ENCODE data around the gene CDK14.
"Not testable (repeated sequence)": the region's sequence is repeated elsewhere in the genome, so short reads cannot be mapped to it uniquely, and the experiment has no call there.

The CDK14 gene

DNA sequence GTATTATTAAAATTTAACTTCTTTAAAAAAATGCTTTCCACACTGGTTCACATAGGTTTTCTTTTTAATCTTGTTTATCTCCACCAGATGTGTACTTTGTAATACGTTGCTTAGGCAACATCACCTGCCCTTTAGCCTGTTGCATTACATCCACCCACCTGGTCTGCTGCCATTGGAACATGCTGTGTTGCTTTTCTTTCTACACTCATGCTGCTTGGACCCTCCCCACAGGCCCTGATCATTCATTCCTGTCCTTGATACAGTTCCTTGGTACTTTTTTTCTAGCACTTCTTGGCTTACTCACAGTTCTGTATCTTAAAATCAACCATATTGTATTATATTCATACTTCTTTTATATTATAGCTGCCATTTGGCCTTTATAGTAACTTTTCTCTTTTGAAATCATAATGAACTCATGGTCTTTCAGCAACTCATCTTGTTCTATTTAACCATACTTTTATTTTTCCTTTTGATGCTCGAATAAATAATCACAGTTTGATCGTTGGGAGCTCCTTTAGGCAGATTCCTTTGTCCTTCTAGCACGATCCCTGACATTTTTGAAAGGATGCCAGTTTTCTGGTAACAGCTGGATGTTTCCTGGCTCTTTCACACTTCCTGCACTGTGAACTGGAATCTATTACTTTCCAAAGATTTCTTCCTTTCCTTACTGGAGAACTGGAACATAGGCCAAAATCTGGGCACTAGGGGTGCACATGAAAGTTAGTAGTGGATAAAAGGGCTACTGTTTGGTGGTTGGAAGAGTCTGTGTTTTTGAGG lies 125.1 kb downstream of the CDK14 start:
- DNase-seq (ENCODE audit: low spot score) = no peak

DNA sequence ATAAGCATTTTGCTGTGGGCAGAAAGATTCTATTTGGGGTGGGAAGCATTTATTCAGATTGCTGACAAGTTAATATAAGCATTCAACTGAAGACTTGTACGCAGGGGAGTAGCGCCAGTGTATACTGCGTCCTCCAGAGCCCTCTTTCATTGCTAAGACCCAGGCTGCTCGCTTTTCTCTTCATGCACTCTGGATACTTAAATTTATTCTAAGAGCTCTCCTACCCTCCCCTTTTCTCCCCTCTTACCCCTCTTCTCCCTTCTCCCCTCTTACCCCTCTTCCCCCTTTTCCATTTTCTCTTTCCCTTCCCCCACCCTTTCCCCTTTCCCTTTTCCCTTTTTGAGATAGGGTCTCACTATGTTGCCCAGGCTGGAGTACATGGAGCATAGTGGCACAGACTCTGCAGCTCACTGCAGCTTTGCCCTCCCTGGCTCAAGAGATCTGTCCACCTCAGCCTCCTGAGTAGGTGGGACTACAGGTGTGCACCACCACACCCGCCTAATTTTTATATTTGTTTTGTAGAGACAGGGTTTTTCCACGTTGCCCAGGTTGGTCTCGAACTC lies 125.8 kb downstream of the CDK14 start:
- no peak for DNase-seq (ENCODE audit: low spot score)

DNA sequence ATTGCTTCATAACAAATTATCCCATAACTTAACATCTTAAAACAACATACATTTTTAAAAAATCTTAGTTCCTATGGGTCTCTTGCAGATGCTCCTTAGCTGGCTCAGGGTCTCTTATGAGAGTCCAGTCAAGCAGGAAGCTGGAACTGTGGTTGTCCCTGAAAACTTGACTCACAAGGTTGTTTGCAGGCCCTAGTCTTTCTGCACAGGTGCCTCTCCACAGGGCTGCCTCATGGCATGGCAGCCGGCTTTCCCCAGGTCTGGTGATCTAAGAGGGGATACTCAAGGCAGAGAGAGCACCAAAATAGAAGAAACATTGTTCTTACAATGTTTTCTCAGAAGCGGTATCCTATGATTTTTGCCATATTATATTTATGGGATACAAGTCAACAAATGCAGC lies 127.1 kb downstream of the CDK14 start:
- DNase-seq (ENCODE audit: low spot score) = no peak

DNA sequence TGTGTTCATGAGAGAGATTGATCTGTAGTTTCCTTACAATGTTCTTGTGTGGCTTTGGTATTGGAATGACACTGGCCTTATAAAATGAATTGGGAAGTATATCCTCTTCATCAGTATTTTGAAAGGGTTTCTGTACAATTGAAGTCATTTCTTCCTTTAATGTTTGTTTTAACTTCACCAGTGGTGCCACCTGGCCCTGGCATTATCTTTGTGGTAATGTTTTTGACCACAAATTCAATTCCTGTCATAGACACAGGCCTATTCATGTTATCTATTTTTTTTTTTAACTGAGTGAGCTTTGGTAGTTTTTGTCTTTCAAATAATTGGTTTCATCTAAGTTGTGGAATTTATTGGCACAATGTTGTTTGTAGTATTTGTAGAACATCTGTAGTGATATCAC lies 127.7 kb downstream of the CDK14 start:
- no peak for DNase-seq (ENCODE audit: low spot score)

DNA sequence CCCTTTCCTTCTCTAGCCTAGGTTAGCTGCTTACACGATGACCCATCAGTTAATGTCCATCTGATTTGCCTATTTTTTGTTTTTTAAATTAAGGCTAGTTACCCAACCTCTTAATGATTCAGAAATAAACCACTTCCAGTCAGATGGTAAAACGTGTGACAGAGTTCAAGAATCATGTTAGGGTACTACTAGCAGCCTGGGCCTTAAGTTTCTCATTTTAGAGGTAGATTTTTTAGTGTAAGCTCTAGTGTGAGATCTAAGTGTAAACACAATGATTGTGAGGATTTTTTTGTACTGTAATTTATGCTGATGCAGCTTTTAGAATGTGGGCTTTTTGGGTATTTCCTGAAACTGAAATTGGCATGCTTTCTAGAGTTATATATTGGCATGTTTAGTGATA lies 130.0 kb downstream of the CDK14 start:
- no peak for DNase-seq (ENCODE audit: low spot score)

GRCh38 chr7:90726623-90727022 lies 130.5 kb downstream of the CDK14 start:
- DNase-seq (ENCODE audit: low spot score) = no peak

DNA sequence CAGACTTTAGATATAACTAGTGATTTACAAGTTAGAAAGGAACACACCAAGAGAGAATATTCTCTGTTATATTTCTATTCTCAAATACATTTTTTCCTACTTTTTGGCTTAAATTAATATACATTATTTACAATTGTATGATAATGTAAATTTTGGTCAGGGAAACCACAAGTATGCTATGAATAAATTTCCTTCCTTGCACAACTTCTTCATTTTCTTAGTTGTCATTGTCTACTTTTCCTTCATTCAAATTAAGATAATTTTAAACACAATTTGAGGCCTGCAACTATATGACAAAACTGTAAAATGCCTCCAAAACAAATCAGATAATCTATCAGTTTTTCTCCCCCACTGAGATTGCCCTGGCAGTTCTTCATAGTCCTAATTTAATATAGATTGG lies 131.3 kb downstream of the CDK14 start:
- DNase-seq (ENCODE audit: low spot score) = no peak

DNA sequence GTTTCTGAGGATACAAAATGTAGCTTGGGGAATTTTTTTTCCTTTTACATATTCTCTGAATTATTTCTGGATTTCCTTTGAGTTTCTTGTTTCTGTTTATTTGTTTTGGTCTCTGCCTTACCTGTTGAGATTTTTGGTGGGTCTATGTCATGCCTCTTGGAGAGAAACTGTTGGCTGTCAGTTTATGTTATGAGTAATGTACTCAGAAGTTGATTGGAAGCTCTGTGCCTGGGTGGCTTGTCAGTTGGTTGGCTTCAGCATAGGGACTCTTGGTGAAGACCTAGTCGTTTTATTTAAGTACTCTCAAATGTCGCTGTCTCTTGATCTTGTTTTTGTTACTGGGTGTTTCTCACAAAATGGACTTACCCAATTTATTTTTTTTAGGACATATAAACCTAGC lies 132.4 kb downstream of the CDK14 start:
- no peak for DNase-seq (ENCODE audit: low spot score)

- not testable (repeated sequence) for DNase-seq (ENCODE audit: low spot score)
Measured at GRCh38 chr7:90735611-90736280, 139.6 kb downstream of the CDK14 start.

DNA sequence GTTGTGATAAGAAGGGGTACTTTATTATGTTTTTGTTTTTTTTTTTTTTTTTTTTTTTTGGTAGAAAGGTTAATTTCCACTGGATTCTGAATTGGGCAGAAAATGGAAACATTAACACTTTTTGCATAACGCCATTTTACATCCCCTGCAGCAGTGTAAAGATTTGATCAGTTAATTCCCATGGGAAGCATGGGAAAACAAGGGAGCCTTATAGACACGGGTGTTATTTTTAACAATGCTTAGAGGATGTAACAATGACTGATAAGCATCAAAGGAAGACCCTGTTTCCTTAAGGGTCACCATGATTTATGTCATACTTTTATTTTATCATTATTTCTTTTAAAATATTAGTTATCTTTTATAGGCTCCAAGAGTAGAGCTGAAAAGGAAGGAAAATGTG lies 140.2 kb downstream of the CDK14 start:
- no peak for DNase-seq (ENCODE audit: low spot score)

GRCh38 chr7:90736968-90737939 lies 141.1 kb downstream of the CDK14 start:
- DNase-seq (ENCODE audit: low spot score) = no peak

DNA sequence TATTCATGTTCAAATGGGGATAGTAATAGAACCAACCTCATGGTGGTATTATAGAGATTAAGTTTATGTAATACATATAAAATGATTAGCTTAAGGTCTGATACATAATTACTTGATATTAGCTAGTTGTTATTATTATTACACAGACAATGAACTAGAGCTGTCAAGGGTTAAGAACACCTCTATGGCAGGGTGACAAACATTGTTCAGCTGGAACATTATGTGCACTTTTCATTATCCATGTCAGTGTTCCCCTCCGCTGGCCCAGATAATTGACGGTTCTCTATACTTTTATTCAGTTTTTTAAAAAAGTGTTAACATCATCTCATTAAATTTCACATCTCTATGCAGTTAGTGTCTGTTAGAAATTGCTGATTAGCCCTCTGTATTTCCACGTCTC lies 142.1 kb downstream of the CDK14 start:
- no peak for DNase-seq (ENCODE audit: low spot score)

GRCh38 chr7:90739716-90740115 lies 143.6 kb downstream of the CDK14 start:
- no peak for DNase-seq (ENCODE audit: low spot score)

DNA sequence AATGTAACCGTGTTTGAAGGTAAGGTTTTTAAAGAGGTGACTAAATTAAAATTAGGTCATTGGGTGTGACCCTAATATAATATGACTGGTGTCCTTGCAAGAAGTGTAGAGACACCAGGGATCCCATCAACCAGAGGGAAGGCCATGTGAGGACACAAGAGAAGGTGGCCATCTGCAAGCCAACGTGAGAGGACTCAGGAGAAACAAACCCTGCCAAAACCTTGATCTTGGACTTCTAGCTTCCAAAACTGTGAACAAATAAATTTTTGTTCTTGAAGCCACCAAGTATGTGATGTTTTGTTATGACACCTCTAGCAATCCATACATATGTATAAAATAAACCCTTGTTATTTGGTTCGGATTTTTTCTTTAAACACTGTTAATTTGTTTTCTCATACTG lies 144.3 kb downstream of the CDK14 start:
- no peak for DNase-seq (ENCODE audit: low spot score)

DNA sequence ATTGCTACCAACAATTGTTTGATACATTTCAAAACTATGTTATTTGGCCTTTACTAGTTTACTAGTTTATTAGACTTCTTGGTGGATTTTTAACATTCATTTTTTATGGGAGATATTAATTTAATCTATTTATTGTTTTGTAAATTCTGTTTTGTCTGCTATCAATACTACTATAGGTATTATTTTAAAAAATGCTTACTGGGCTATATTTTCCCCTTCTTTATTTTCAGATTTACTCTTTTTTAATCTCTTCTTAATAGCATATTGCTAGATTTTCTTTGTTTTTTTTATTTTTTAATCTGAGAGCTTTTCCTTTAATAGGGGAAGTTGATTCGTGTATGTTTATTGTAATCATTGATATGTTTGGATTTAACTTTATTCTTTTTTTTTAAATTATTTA lies 147.5 kb downstream of the CDK14 start:
- no peak for DNase-seq (ENCODE audit: low spot score)

- no peak for DNase-seq (ENCODE audit: low spot score)
Measured at GRCh38 chr7:90747516-90747915, 151.4 kb downstream of the CDK14 start.

DNA sequence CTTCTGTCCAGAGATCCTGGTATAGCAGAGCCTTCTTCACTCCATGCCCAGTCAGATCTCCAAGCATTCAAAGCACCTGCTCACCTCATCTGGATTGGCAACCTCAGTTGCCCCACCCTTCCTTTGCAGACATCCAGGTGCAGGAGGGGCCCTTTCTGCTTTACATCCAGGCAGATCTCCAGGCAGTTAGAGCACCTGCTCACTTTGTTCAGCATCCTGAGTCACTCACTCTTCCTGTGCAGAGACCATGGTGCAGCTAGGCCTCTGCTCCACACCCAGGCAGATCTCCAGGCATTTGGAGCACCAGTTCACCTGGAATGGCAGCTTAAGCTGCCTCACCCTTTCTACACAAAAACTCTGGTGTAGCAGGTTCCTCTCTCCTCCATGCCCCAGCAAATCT lies 153.1 kb downstream of the CDK14 start:
- no peak for DNase-seq (ENCODE audit: low spot score)

- DNase-seq (ENCODE audit: low spot score) = no peak
Measured at GRCh38 chr7:90749774-90750173, 153.7 kb downstream of the CDK14 start.

- no peak for DNase-seq (ENCODE audit: low spot score)
Measured at GRCh38 chr7:90751595-90751994, 155.5 kb downstream of the CDK14 start.

DNA sequence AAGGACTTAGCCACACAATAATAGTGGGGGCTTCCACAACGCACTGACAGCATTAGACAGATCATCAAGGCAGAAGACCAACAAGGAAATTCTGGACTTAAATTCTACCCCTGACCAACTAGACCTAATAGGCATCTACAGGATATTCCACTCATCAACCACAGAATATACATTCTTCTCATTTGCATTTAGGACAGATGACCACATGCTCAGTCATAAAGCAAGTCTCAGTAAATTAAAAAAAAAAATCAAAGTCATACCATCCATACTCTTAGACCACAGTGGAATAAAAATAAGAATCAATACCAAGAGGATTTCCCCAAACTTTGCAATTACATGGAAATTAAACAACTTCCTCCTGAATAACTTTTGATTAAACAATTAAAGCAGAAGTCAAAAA lies 155.9 kb downstream of the CDK14 start:
- no peak for DNase-seq (ENCODE audit: low spot score)

GRCh38 chr7:90755041-90755440 lies 158.9 kb downstream of the CDK14 start:
- DNase-seq (ENCODE audit: low spot score) = no peak

DNA sequence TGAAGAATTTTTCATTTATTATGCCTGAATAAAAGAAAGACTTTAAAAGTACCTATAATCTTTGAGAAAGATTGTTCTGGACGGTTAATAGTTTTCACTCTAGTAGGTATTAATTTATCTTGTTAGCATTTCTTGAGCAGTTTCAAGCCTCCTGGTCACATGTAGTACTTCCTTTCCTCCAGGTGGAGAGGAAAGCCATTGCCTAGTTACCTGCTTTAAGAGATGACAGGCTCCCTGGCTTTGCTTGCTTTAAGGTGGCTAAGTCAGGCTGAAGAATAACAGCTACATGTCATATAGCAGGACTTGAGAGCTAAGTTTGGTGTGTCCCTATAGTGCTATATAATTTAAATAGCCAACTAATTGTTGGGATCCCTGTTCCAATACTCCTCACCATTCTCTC lies 160.2 kb downstream of the CDK14 start:
- no peak for DNase-seq (ENCODE audit: low spot score)

All from hematopoietic multipotent progenitor cell treated with erythropoietin and hydrocortisone succinate and interleukin-3 and kit ligand, for 17 days (in vitro differentiated cells).